Smooth muscle cell (in vitro differentiated cells): ENCODE measurements around the gene ZNF512B. TPM values are rescaled to one million over a fixed set of nuclear protein-coding genes. Genes with fewer than 3 reads are reported as not detected.
"Not testable (repeated sequence)": the region's sequence is repeated elsewhere in the genome, so short reads cannot be mapped to it uniquely, and the experiment has no call there.

Source experiments
- DNase-seq: peaks from one replicate; lab custom pipeline; 2025; ENCODE audit not compliant: unreplicated experiment; lab: John Stamatoyannopoulos, UW
- H2AFZ ChIP-seq: fragments of 200-600 bp; sonication (generic); 2 replicates; pipeline ENCODE4 v1.6.0; 2016; ENCODE audit warnings: antibody characterized with exemption, low read depth, mild to moderate bottlenecking
- H3F3A ChIP-seq: fragments of 200-600 bp; sonication (generic); 2 replicates; pipeline ENCODE4 v1.6.0; 2017; ENCODE audit warnings: antibody characterized with exemption, low read depth
- H3K27ac ChIP-seq: fragments of 200-600 bp; sonication (generic); 2 replicates; pipeline ENCODE4 v1.5.1; 2016; ENCODE audit warnings: low read depth, mild to moderate bottlenecking
- H3K27me3 ChIP-seq: fragments of 200-600 bp; sonication (generic); 2 replicates; pipeline ENCODE4 v1.6.1; 2016; ENCODE audit warnings: low read depth, mild to moderate bottlenecking
- H3K36me3 ChIP-seq: fragments of 200-600 bp; sonication (generic); 2 replicates; pipeline ENCODE4 v1.5.1; 2016; ENCODE audit warnings: low read depth
- H3K4me1 ChIP-seq: fragments of 200-600 bp; sonication (generic); 2 replicates; pipeline ENCODE4 v1.5.1; 2016; ENCODE audit warnings: low read depth
- H3K4me2 ChIP-seq: fragments of 200-600 bp; sonication (generic); 2 replicates; pipeline ENCODE4 v1.6.0; 2016; ENCODE audit warnings: mild to moderate bottlenecking
- H3K4me3 ChIP-seq: fragments of 200-600 bp; sonication (generic); 2 replicates; pipeline ENCODE4 v1.5.1; 2016; ENCODE audit warnings: mild to moderate bottlenecking
- H3K79me2 ChIP-seq: fragments of 200-600 bp; sonication (generic); 2 replicates; pipeline ENCODE4 v1.6.0; 2016; ENCODE audit warnings: low read depth, mild to moderate bottlenecking
- H3K9ac ChIP-seq: fragments of 200-600 bp; sonication (generic); 2 replicates; pipeline ENCODE4 v1.6.0; 2016; ENCODE audit warnings: low read depth
- H3K9me3 ChIP-seq: fragments of 200-600 bp; sonication (generic); replicated peaks from 2 replicates; pipeline ENCODE4 v1.5.1; 2016; ENCODE audit warnings: low read depth
- H4K20me1 ChIP-seq: fragments of 200-600 bp; sonication (generic); 2 replicates; pipeline ENCODE4 v1.6.0; 2016; ENCODE audit warnings: low read depth
- CTCF ChIP-seq: fragments of 200-600 bp; sonication (generic); IDR thresholded peaks from 2 replicates; pipeline ENCODE4 v1.5.1; 2017; ENCODE audit warnings: borderline replicate concordance, mild to moderate bottlenecking, antibody characterized with exemption; ENCODE audit not compliant: insufficient read depth, poor library complexity, severe bottlenecking
- WGBS: methylation state at CpG from one replicate; pipeline ENCODE4 v1.1.7; 2016; ENCODE audit warnings: low lambda C conversion rate; 5-methylcytosine and 5-hydroxymethylcytosine counted together
- polyA plus RNA-seq: library from polyadenylated mRNA; unstranded; fragments of >200 nt; fragmentation: Nextera tagmentation; extraction: Ambion mirVana; gene quantifications from 2 replicates; pipeline ENCODE4 v1.2.1, GENCODE V29; 2016
- total RNA-seq: library from RNA; depleted of rRNA; stranded (reverse); fragments of >200 nt; gene quantifications from 2 replicates; pipeline ENCODE4 v1.2.3, GENCODE V29; 2014

Gene ZNF512B
- total and polyA plus RNA-seq, 2 experiments from 2014 or later: 4.6 to 5.6 TPM

- H3K4me2 ChIP-seq: no peak overlapping the region
- H3K27ac ChIP-seq: no peak overlapping the region
- 96% methylated on average over 17 of the region's 17 CpGs for WGBS
- H3K36me3 ChIP-seq: no peaks in the 10 kb centered on the region
- H3K4me3 ChIP-seq: no peak overlapping the region
- peaks cover 2% of the 10 kb centered on the region for H3F3A ChIP-seq
- no peaks in the 10 kb centered on the region for H3K27me3 ChIP-seq
- peaks cover 79% of the 10 kb centered on the region for H4K20me1 ChIP-seq
- H3K4me1 ChIP-seq: no peaks in the 10 kb centered on the region
- no peak for DNase-seq
- no peak for TF ChIP-seq CTCF
- H3K9me3 ChIP-seq: no peaks in the 10 kb centered on the region
- no peak overlapping the region for H2AFZ ChIP-seq
- H3K79me2 ChIP-seq: peaks cover 3% of the 10 kb centered on the region
- no peak overlapping the region for H3K9ac ChIP-seq
Observed at GRCh38 chr20:63932606-63933160, 37.0 kb downstream of the ZNF512B start.

- Histone ChIP-seq H3K27me3 (no peaks in the 10 kb centered on the region), H3K27ac (no peak overlapping the region), H3K9me3 (no peaks in the 10 kb centered on the region), H3K36me3 (no peaks in the 10 kb centered on the region), H3K79me2 (peaks cover 8% of the 10 kb centered on the region), H3K4me2 (no peak overlapping the region), H2AFZ (no peak overlapping the region), H3F3A (no peaks in the 10 kb centered on the region), H3K9ac (no peak overlapping the region), H3K4me3 (no peak overlapping the region), H4K20me1 (peaks cover 79% of the 10 kb centered on the region), H3K4me1 (no peaks in the 10 kb centered on the region)
- DNase-seq: no peak
- 98% methylated on average over 19 of the region's 19 CpGs for WGBS
- TF ChIP-seq CTCF: no peak
Observed at GRCh38 chr20:63931735-63932134, 38.0 kb downstream of the ZNF512B start.

- no peak for DNase-seq
- TF ChIP-seq CTCF: no peak
- Histone ChIP-seq H3K4me3 (no peak overlapping the region), H3K9ac (no peak overlapping the region), H3K27me3 (no peaks in the 10 kb centered on the region), H2AFZ (no peak overlapping the region), H3K4me2 (no peak overlapping the region), H3K4me1 (no peaks in the 10 kb centered on the region), H3K79me2 (peaks cover 15% of the 10 kb centered on the region), H4K20me1 (peaks cover 79% of the 10 kb centered on the region), H3F3A (no peaks in the 10 kb centered on the region), H3K27ac (no peak overlapping the region), H3K36me3 (no peaks in the 10 kb centered on the region), H3K9me3 (no peaks in the 10 kb centered on the region)
- 97% methylated on average over 25 of the region's 37 CpGs for WGBS
Observed at GRCh38 chr20:63930971-63931553, 38.7 kb downstream of the ZNF512B start.

DNA sequence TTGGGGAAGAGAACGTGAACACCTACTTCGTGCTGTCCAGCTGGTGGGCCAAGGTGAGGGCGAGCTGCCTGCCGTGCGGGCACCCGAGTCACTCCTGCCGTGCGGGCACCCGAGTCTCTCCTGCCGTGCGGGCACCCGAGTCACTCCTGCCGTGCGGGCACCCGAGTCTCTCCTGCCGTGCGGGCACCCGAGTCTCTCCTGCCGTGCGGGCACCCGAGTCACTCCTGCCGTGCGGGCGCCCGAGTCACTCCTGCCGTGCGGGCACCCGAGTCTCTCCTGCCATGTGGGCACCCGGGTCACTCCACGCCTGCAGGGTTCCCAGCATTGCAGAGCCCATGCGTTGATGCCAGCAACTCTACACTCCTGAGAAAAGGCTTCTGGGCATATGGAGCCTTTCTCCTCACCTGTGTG lies 40.3 kb downstream of the ZNF512B start:
- Histone ChIP-seq H3K79me2 (peaks cover 28% of the 10 kb centered on the region), H4K20me1 (peaks cover 79% of the 10 kb centered on the region)
- DNase-seq, H3K27ac ChIP-seq, H3K9me3 ChIP-seq, H3K36me3 ChIP-seq, H2AFZ ChIP-seq, H3K27me3 ChIP-seq, H3F3A ChIP-seq, H3K4me3 ChIP-seq, H3K9ac ChIP-seq, H3K4me2 ChIP-seq, H3K4me1 ChIP-seq: not testable (repeated sequence)
- WGBS: over 99% methylated on average over 28 of the region's 31 CpGs
